Measurements from ENCODE around the gene USP8.

DNA sequence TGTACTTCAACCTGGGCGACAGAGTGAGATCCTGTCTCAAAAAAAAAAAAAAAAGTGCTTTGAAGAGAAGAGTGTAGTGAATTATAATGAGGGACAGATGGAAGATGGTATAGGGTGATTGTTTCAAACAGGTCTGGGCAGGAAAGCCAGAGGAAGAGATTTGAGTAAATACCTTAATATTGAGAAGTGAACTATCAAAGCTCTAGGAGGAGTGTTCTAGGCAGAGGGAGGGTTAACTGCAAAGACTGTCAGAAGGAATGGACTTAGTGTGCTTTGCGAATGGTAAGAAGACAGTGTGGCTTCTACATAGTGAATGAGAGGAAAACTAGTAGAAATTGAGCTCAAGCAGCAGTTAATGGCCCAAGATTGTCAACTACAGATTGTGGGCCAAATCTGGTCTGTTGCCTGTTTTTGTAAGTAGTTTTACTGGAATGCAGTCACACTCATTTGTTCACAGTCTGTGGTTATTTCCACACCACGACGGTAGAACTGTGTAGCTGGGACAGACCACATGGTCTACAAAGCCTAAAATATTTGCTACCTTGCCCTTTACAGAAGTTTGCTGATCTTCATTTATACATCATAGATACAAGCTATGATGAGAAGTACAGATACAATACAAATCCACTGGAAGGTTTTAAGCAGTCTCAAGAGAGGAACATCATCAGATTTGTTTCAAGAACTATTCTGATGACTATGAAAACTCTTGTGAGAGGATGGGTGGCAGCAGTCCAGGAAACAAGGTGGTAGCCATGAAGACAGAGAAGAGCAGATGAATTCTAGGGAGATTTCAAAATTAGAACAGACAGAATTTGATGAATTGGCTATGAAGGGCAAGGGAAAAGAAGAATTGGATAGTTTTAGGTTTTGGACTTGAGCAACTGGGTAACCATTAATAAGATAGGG, 138.8 kb downstream of the USP8 start:
- TF ChIP-seq JUND (IDR thresholded peaks at IDR 0.05) (no peak), EGR1 (IDR thresholded peaks at IDR 0.05; ENCODE audit: low read depth in 2 of 2) (no peak), RXRA (IDR thresholded peaks at IDR 0.05) (no peak), TAF1 (conservative IDR thresholded peaks at IDR 0.05) (no peak), YY1 (IDR thresholded peaks at IDR 0.05) (no peak), FOXA1 (IDR thresholded peaks at IDR 0.05) (no peak), HNF4A (conservative IDR thresholded peaks at IDR 0.05) (no peak), SP1 (IDR thresholded peaks at IDR 0.05) (no peak)
- TF ChIP-seq, protein P1, sequence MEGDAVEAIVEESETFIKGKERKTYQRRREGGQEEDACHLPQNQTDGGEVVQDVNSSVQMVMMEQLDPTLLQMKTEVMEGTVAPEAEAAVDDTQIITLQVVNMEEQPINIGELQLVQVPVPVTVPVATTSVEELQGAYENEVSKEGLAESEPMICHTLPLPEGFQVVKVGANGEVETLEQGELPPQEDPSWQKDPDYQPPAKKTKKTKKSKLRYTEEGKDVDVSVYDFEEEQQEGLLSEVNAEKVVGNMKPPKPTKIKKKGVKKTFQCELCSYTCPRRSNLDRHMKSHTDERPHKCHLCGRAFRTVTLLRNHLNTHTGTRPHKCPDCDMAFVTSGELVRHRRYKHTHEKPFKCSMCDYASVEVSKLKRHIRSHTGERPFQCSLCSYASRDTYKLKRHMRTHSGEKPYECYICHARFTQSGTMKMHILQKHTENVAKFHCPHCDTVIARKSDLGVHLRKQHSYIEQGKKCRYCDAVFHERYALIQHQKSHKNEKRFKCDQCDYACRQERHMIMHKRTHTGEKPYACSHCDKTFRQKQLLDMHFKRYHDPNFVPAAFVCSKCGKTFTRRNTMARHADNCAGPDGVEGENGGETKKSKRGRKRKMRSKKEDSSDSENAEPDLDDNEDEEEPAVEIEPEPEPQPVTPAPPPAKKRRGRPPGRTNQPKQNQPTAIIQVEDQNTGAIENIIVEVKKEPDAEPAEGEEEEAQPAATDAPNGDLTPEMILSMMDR (IDR thresholded peaks at IDR 0.05; ENCODE audit: low read depth, low read length, missing input control) = no peak
- TF ChIP-seq, protein P2, sequence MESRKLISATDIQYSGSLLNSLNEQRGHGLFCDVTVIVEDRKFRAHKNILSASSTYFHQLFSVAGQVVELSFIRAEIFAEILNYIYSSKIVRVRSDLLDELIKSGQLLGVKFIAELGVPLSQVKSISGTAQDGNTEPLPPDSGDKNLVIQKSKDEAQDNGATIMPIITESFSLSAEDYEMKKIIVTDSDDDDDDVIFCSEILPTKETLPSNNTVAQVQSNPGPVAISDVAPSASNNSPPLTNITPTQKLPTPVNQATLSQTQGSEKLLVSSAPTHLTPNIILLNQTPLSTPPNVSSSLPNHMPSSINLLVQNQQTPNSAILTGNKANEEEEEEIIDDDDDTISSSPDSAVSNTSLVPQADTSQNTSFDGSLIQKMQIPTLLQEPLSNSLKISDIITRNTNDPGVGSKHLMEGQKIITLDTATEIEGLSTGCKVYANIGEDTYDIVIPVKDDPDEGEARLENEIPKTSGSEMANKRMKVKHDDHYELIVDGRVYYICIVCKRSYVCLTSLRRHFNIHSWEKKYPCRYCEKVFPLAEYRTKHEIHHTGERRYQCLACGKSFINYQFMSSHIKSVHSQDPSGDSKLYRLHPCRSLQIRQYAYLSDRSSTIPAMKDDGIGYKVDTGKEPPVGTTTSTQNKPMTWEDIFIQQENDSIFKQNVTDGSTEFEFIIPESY (IDR thresholded peaks at IDR 0.05) = no peak
- TF ChIP-seq, protein P3, sequence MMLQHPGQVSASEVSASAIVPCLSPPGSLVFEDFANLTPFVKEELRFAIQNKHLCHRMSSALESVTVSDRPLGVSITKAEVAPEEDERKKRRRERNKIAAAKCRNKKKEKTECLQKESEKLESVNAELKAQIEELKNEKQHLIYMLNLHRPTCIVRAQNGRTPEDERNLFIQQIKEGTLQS (IDR thresholded peaks at IDR 0.05) = no peak
- TF ChIP-seq, protein P4, sequence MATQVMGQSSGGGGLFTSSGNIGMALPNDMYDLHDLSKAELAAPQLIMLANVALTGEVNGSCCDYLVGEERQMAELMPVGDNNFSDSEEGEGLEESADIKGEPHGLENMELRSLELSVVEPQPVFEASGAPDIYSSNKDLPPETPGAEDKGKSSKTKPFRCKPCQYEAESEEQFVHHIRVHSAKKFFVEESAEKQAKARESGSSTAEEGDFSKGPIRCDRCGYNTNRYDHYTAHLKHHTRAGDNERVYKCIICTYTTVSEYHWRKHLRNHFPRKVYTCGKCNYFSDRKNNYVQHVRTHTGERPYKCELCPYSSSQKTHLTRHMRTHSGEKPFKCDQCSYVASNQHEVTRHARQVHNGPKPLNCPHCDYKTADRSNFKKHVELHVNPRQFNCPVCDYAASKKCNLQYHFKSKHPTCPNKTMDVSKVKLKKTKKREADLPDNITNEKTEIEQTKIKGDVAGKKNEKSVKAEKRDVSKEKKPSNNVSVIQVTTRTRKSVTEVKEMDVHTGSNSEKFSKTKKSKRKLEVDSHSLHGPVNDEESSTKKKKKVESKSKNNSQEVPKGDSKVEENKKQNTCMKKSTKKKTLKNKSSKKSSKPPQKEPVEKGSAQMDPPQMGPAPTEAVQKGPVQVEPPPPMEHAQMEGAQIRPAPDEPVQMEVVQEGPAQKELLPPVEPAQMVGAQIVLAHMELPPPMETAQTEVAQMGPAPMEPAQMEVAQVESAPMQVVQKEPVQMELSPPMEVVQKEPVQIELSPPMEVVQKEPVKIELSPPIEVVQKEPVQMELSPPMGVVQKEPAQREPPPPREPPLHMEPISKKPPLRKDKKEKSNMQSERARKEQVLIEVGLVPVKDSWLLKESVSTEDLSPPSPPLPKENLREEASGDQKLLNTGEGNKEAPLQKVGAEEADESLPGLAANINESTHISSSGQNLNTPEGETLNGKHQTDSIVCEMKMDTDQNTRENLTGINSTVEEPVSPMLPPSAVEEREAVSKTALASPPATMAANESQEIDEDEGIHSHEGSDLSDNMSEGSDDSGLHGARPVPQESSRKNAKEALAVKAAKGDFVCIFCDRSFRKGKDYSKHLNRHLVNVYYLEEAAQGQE (IDR thresholded peaks at IDR 0.05) = no peak
- TF ChIP-seq, protein P5, sequence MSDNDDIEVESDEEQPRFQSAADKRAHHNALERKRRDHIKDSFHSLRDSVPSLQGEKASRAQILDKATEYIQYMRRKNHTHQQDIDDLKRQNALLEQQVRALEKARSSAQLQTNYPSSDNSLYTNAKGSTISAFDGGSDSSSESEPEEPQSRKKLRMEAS (IDR thresholded peaks at IDR 0.05) = no peak
